Stimulated activated naive CD8-positive, alpha-beta T cell treated with anti-CD3 and anti-CD28 coated beads, Interleukin-15, amount 100 ng/mL, for 72 hours (primary cell): ENCODE measurements around the gene SNX25.
A peak's percentile ranks its signal among the peaks of the same experiment; 100 is the strongest.
"Not testable (repeated sequence)": the region's sequence is repeated elsewhere in the genome, so short reads cannot be mapped to it uniquely, and the experiment has no call there.

ENCODE experiments used
- ATAC-seq: fragments of 150-1000 bp; cut with Tn5 transposase; 2 replicates; pipeline ENCODE4 v1.10.0; 2021; ENCODE audit warnings: mild to moderate bottlenecking, moderate library complexity
- DNase-seq, 2 donors: peaks; one replicate each; pipeline ENCODE4 v3.0.0; 2021 to 2022
- H3K27ac Mint-ChIP-seq, 2 donors: one replicate each; pipeline ENCODE4 v1.8.0; 2022; ENCODE audit warnings: mild to moderate bottlenecking in 2 of 2, mixed read lengths in 2 of 2, moderate library complexity in 2 of 2
- H3K27me3 Mint-ChIP-seq: one replicate; pipeline ENCODE4 v1.8.0; 2022; ENCODE audit warnings: mixed read lengths
- H3K4me1 Mint-ChIP-seq: one replicate; pipeline ENCODE4 v1.8.0; 2022; ENCODE audit warnings: mild to moderate bottlenecking, mixed read lengths
- H3K4me3 Mint-ChIP-seq, 2 donors: one replicate each; pipeline ENCODE4 v1.8.0; 2022; ENCODE audit warnings: mild to moderate bottlenecking in 2 of 2, mixed read lengths in 2 of 2, moderate library complexity in 1 of 2
- H3K9me3 Mint-ChIP-seq, 2 donors: one replicate each; pipeline ENCODE4 v1.8.0; 2022; ENCODE audit warnings: mixed read lengths in 2 of 2

SNX25 gene

GRCh38 chr4:185209031-185209851 lies at the start of gene SNX25:
TSS of gene SNX25 (plus strand) at chr4:185209598. CDS start at chr4:185209827, 229 bp downstream.
- Mint-ChIP-seq H3K27ac (peak within 1 kb of the TSS; percentile 59 to 89), H3K4me1 (peaks cover 47% of the 10 kb centered on the region), H3K27me3 (no peaks in the 10 kb centered on the region), H3K4me3 (peak within 1 kb of the TSS; percentile 90 to 94), H3K9me3 (no peaks in the 10 kb centered on the region)
- ATAC-seq (peak; percentile 94), DNase-seq (peak; percentile 88 to 91)

- peak overlapping the region; percentile 5 to 6 for H3K4me3 Mint-ChIP-seq
- H3K27me3 Mint-ChIP-seq = no peaks in the 10 kb centered on the region
- DNase-seq = peak; percentile 17 to 38
- peaks cover 19% of the 10 kb centered on the region for H3K4me1 Mint-ChIP-seq
- ATAC-seq = peak; percentile 98
- no peaks in the 10 kb centered on the region for H3K9me3 Mint-ChIP-seq
- H3K27ac Mint-ChIP-seq = no peak overlapping the region
Measured at GRCh38 chr4:185165605-185166063, 43.8 kb upstream of the SNX25 start.

GRCh38 chr4:185167234-185167633 lies 42.2 kb upstream of the SNX25 start:
- ATAC-seq (no peak), DNase-seq (no peak)
- Mint-ChIP-seq H3K27ac (no peak overlapping the region), H3K4me1 (peaks cover 19% of the 10 kb centered on the region), H3K4me3 (no peak overlapping the region), H3K9me3 (no peaks in the 10 kb centered on the region), H3K27me3 (no peaks in the 10 kb centered on the region)

GRCh38 chr4:185171373-185172071 lies 37.9 kb upstream of the SNX25 start:
- Mint-ChIP-seq H3K27me3 (no peaks in the 10 kb centered on the region), H3K27ac (no peak overlapping the region), H3K4me1 (no peaks in the 10 kb centered on the region), H3K9me3 (no peaks in the 10 kb centered on the region), H3K4me3 (no peak overlapping the region)
- DNase-seq = no peak
- no peak for ATAC-seq

- DNase-seq = no peak
- Mint-ChIP-seq H3K4me1 (peaks cover 27% of the 10 kb centered on the region), H3K9me3 (no peaks in the 10 kb centered on the region), H3K27ac (no peak overlapping the region), H3K4me3 (no peak overlapping the region), H3K27me3 (no peaks in the 10 kb centered on the region)
- ATAC-seq = no peak
Measured at GRCh38 chr4:185179488-185179887, 29.9 kb upstream of the SNX25 start.

- Mint-ChIP-seq H3K27me3 (no peaks in the 10 kb centered on the region), H3K9me3 (no peaks in the 10 kb centered on the region), H3K27ac (no peak overlapping the region), H3K4me3 (no peak overlapping the region), H3K4me1 (peaks cover 36% of the 10 kb centered on the region)
- ATAC-seq = no peak
- DNase-seq = no peak
Measured at GRCh38 chr4:185182239-185182638, 27.2 kb upstream of the SNX25 start.

GRCh38 chr4:185183622-185184281 lies 25.6 kb upstream of the SNX25 start:
- Mint-ChIP-seq H3K4me1 (peaks cover 39% of the 10 kb centered on the region), H3K27ac (no peak overlapping the region), H3K27me3 (no peaks in the 10 kb centered on the region), H3K9me3 (no peaks in the 10 kb centered on the region), H3K4me3 (no peak overlapping the region)
- DNase-seq (peak; percentile 66 to 69), ATAC-seq (peak; percentile 75)

- Mint-ChIP-seq H3K27me3 (no peaks in the 10 kb centered on the region), H3K4me1 (peaks cover 40% of the 10 kb centered on the region), H3K27ac (no peak overlapping the region), H3K9me3 (no peaks in the 10 kb centered on the region), H3K4me3 (no peak overlapping the region)
- no peak for ATAC-seq
- DNase-seq = no peak
Measured at GRCh38 chr4:185186769-185187168, 22.6 kb upstream of the SNX25 start.

- ATAC-seq (no peak), DNase-seq (no peak)
- H3K9me3 Mint-ChIP-seq = no peaks in the 10 kb centered on the region
- H3K4me1 Mint-ChIP-seq = peaks cover 47% of the 10 kb centered on the region
- H3K4me3 Mint-ChIP-seq = no peak overlapping the region
- H3K27ac Mint-ChIP-seq = no peak overlapping the region
- H3K27me3 Mint-ChIP-seq = no peaks in the 10 kb centered on the region
Measured at GRCh38 chr4:185189606-185190305, 19.6 kb upstream of the SNX25 start.

- no peak for ATAC-seq
- H3K27me3 Mint-ChIP-seq = no peaks in the 10 kb centered on the region
- no peak overlapping the region for H3K4me3 Mint-ChIP-seq
- no peaks in the 10 kb centered on the region for H3K9me3 Mint-ChIP-seq
- peaks cover 53% of the 10 kb centered on the region for H3K4me1 Mint-ChIP-seq
- H3K27ac Mint-ChIP-seq = peak overlapping the region in 1 of 2 donors; percentile 22
- no peak for DNase-seq
Measured at GRCh38 chr4:185190306-185190856, 19.0 kb upstream of the SNX25 start.

GRCh38 chr4:185192059-185192458 lies 17.3 kb upstream of the SNX25 start:
- peak; percentile 52 for ATAC-seq
- H3K4me3 Mint-ChIP-seq = no peak overlapping the region

GRCh38 chr4:185194924-185195888 lies 14.2 kb upstream of the SNX25 start:
- no peaks in the 10 kb centered on the region for H3K27me3 Mint-ChIP-seq
- no peak overlapping the region for H3K27ac Mint-ChIP-seq
- ATAC-seq = no peak
- DNase-seq = no peak
- peaks cover 44% of the 10 kb centered on the region for H3K4me1 Mint-ChIP-seq
- H3K4me3 Mint-ChIP-seq = no peak overlapping the region
- H3K9me3 Mint-ChIP-seq = no peaks in the 10 kb centered on the region

More at GRCh38 chr4:185192059-185192458, 17.3 kb upstream of the SNX25 start:
- Mint-ChIP-seq H3K27ac (no peak overlapping the region), H3K9me3 (no peaks in the 10 kb centered on the region), H3K27me3 (no peaks in the 10 kb centered on the region), H3K4me1 (peaks cover 54% of the 10 kb centered on the region)
- DNase-seq = no peak

GRCh38 chr4:185196437-185196836 lies 13.0 kb upstream of the SNX25 start:
- no peaks in the 10 kb centered on the region for H3K9me3 Mint-ChIP-seq
- H3K27ac Mint-ChIP-seq = no peak overlapping the region
- ATAC-seq (no peak), DNase-seq (no peak)
- H3K27me3 Mint-ChIP-seq = no peaks in the 10 kb centered on the region
- peaks cover 36% of the 10 kb centered on the region for H3K4me1 Mint-ChIP-seq
- H3K4me3 Mint-ChIP-seq = no peak overlapping the region

GRCh38 chr4:185198189-185198588 lies 11.2 kb upstream of the SNX25 start:
- not testable (repeated sequence) for H3K27ac Mint-ChIP-seq, DNase-seq
- peaks cover 39% of the 10 kb centered on the region for H3K4me1 Mint-ChIP-seq

More at GRCh38 chr4:185198189-185198588, 11.2 kb upstream of the SNX25 start:
- H3K9me3 Mint-ChIP-seq, ATAC-seq, H3K4me3 Mint-ChIP-seq, H3K27me3 Mint-ChIP-seq: not testable (repeated sequence)
